Measurements from ENCODE around the gene FKBP10. TPM values are rescaled to one million over a fixed set of nuclear protein-coding genes. Genes with fewer than 3 reads are reported as not detected.

Gene FKBP10
- total and polyA plus RNA-seq, 4 donors = 0.71 to 17.6 (median 5.6) TPM

GRCh38 chr17:41821776-41822175 is 9.0 kb downstream of the FKBP10 start:
- Histone ChIP-seq H3K9me3 (ENCODE audit: control insufficient read depth in 4 of 4, low read length in 3 of 4) (no peaks in the 10 kb centered on the region), H3K4me3 (ENCODE audit: low read depth in 1 of 3, low read length in 3 of 3) (no peak overlapping the region), H3K4me1 (ENCODE audit: control insufficient read depth in 4 of 4, insufficient read depth in 4 of 4, low read length in 3 of 4) (no peaks in the 10 kb centered on the region), H3K36me3 (ENCODE audit: control insufficient read depth in 4 of 4, insufficient read depth in 3 of 4, low read depth in 1 of 4, low read length in 3 of 4) (peaks cover 0 to 9% (median 3%) of the 10 kb centered on the region in 4 donors), H3K27ac (ENCODE audit: low read depth in 1 of 2, low read length in 2 of 2) (no peak overlapping the region), H3K27me3 (ENCODE audit: control insufficient read depth in 4 of 4, insufficient read depth in 4 of 4, low read length in 3 of 4) (no peaks in the 10 kb centered on the region), H3K9ac (ENCODE audit: low read depth in 1 of 2, low read length in 2 of 2) (no peak overlapping the region)
- 88% methylated on average over 14 of the region's 14 CpGs for WGBS
- DNase-seq (ENCODE audit: low spot score) = no peak
- TF ChIP-seq SP1 (IDR thresholded peaks at IDR 0.05) = no peak
- no peak for TF ChIP-seq ZBTB33 (IDR thresholded peaks at IDR 0.05)
- no peak for TF ChIP-seq FOXA2 (IDR thresholded peaks at IDR 0.05)
- no peak for TF ChIP-seq NR2F2 (IDR thresholded peaks at IDR 0.05)
- no peak for TF ChIP-seq FOXA1 (IDR thresholded peaks at IDR 0.05)

GRCh38 chr17:41822216-41823140 is 9.7 kb downstream of the FKBP10 start:
- no peak overlapping the region for H3K27ac ChIP-seq (ENCODE audit: low read depth in 1 of 2, low read length in 2 of 2)
- WGBS = 83% methylated on average over 12 of the region's 12 CpGs
- no peak for TF ChIP-seq RAD21 (IDR thresholded peaks at IDR 0.05)
- TF ChIP-seq RXRA (IDR thresholded peaks at IDR 0.05) = no peak
- no peak for TF ChIP-seq EGR1 (IDR thresholded peaks at IDR 0.05; ENCODE audit: low read depth in 2 of 2)
- TF ChIP-seq ZBTB33 (IDR thresholded peaks at IDR 0.05) = no peak
- no peak for DNase-seq (ENCODE audit: low spot score)
- H3K4me3 ChIP-seq (ENCODE audit: low read depth in 1 of 3, low read length in 3 of 3) = no peak overlapping the region
- no peak overlapping the region for H3K9ac ChIP-seq (ENCODE audit: low read depth in 1 of 2, low read length in 2 of 2)
- no peaks in the 10 kb centered on the region for H3K9me3 ChIP-seq (ENCODE audit: control insufficient read depth in 4 of 4, low read length in 3 of 4)
- H3K27me3 ChIP-seq (ENCODE audit: control insufficient read depth in 4 of 4, insufficient read depth in 4 of 4, low read length in 3 of 4) = no peaks in the 10 kb centered on the region
- no peaks in the 10 kb centered on the region for H3K4me1 ChIP-seq (ENCODE audit: control insufficient read depth in 4 of 4, insufficient read depth in 4 of 4, low read length in 3 of 4)
- H3K36me3 ChIP-seq (ENCODE audit: control insufficient read depth in 4 of 4, insufficient read depth in 3 of 4, low read depth in 1 of 4, low read length in 3 of 4) = peaks cover 0 to 11% (median 3%) of the 10 kb centered on the region in 4 donors

- WGBS = 98% methylated on average over 1 of the region's 1 CpG
- H3K9ac ChIP-seq (ENCODE audit: low read depth in 1 of 2, low read length in 2 of 2) = no peak overlapping the region
- H3K9me3 ChIP-seq (ENCODE audit: control insufficient read depth in 4 of 4, low read length in 3 of 4) = no peaks in the 10 kb centered on the region
- TF ChIP-seq HNF4G (IDR thresholded peaks at IDR 0.05) = no peak
- no peak for TF ChIP-seq RAD21 (IDR thresholded peaks at IDR 0.05)
- no peak for TF ChIP-seq EGR1 (IDR thresholded peaks at IDR 0.05; ENCODE audit: low read depth in 2 of 2)
- no peak for TF ChIP-seq HNF4A (conservative IDR thresholded peaks at IDR 0.05)
- no peak for TF ChIP-seq ATF3 (IDR thresholded peaks at IDR 0.05)
- no peak for TF ChIP-seq TAF1 (conservative IDR thresholded peaks at IDR 0.05)
- H3K27me3 ChIP-seq (ENCODE audit: control insufficient read depth in 4 of 4, insufficient read depth in 4 of 4, low read length in 3 of 4) = no peaks in the 10 kb centered on the region
- peaks cover 0 to 14% (median 4%) of the 10 kb centered on the region in 4 donors for H3K36me3 ChIP-seq (ENCODE audit: control insufficient read depth in 4 of 4, insufficient read depth in 3 of 4, low read depth in 1 of 4, low read length in 3 of 4)
- DNase-seq (ENCODE audit: low spot score) = no peak
- H3K4me1 ChIP-seq (ENCODE audit: control insufficient read depth in 4 of 4, insufficient read depth in 4 of 4, low read length in 3 of 4) = no peaks in the 10 kb centered on the region
- no peak overlapping the region for H3K4me3 ChIP-seq (ENCODE audit: low read depth in 1 of 3, low read length in 3 of 3)
- H3K27ac ChIP-seq (ENCODE audit: low read depth in 1 of 2, low read length in 2 of 2) = no peak overlapping the region
Observed at GRCh38 chr17:41823141-41823524, 10.3 kb downstream of the FKBP10 start.
